Karpas-422 (cell line): ENCODE data around the gene GSK3A. TPM values are rescaled to one million over a fixed set of nuclear protein-coding genes. Genes with fewer than 3 reads are reported as not detected.

Experiments used
- DNase-seq: peaks from one replicate; pipeline ENCODE4 v3.0.0-alpha.2; 2015
- H2AFZ ChIP-seq: fragments of 200-600 bp; sonication (generic); 2 replicates; pipeline ENCODE4 v1.6.1; 2014; ENCODE audit warnings: antibody characterized with exemption, low read length, mixed read lengths
- H3K27ac ChIP-seq: fragments of 200-600 bp; sonication (generic); 2 replicates; pipeline ENCODE4 v1.5.1; 2014; ENCODE audit warnings: mild to moderate bottlenecking, low read length, moderate library complexity
- H3K27me3 ChIP-seq: fragments of 200-600 bp; sonication (generic); 2 replicates; pipeline ENCODE4 v1.6.1; 2014; ENCODE audit warnings: low read length, mixed read lengths
- H3K36me3 ChIP-seq: fragments of 200-600 bp; sonication (generic); 2 replicates; pipeline ENCODE4 v1.6.1; 2014; ENCODE audit warnings: low read length, mixed read lengths; ENCODE audit not compliant: insufficient read depth
- H3K4me1 ChIP-seq: fragments of 200-600 bp; sonication (generic); 2 replicates; pipeline ENCODE4 v1.6.1; 2014; ENCODE audit warnings: mild to moderate bottlenecking, low read length, mixed read lengths
- H3K4me2 ChIP-seq: fragments of 200-600 bp; sonication (generic); 2 replicates; pipeline ENCODE4 v1.6.1; 2014; ENCODE audit warnings: low read length, low read depth, mild to moderate bottlenecking; ENCODE audit not compliant: poor library complexity, severe bottlenecking
- H3K4me3 ChIP-seq: fragments of 200-600 bp; sonication (generic); 2 replicates; pipeline ENCODE4 v1.5.1; 2014; ENCODE audit warnings: mild to moderate bottlenecking, antibody characterized with exemption, low read length, mixed read lengths
- H3K79me2 ChIP-seq: fragments of 200-600 bp; sonication (generic); 2 replicates; pipeline ENCODE4 v1.6.1; 2014; ENCODE audit warnings: mild to moderate bottlenecking, low read length, mixed read lengths
- H3K9ac ChIP-seq: fragments of 200-600 bp; sonication (generic); 2 replicates; pipeline ENCODE4 v1.6.0; 2014; ENCODE audit warnings: low read length
- H3K9me2 ChIP-seq: fragments of 200-600 bp; sonication (generic), shearing (Covaris generic); replicated peaks from 2 replicates; pipeline ENCODE4 v1.6.0; 2014; ENCODE audit warnings: mild to moderate bottlenecking, low read length, moderate library complexity; ENCODE audit not compliant: insufficient read depth
- H3K9me3 ChIP-seq: fragments of 300-700, 200-600 bp; sonication (generic); 2 replicates; pipeline ENCODE4 v1.6.1; 2014; ENCODE audit warnings: low read length, mixed read lengths
- H4K20me1 ChIP-seq: fragments of 200-600 bp; sonication (generic); 2 replicates; pipeline ENCODE4 v1.6.1; 2014; ENCODE audit warnings: mild to moderate bottlenecking, antibody characterized with exemption, low read length, low read depth; ENCODE audit not compliant: insufficient read depth
- total RNA-seq: library from RNA; depleted of rRNA; stranded (reverse); fragments of >200 nt; shearing (Covaris generic); gene quantifications from 2 replicates; pipeline ENCODE4 v1.2.3, GENCODE V29; 2014; ENCODE audit warnings: low replicate concordance; rRNA removed

Gene GSK3A
- total RNA-seq, result 17.7 and 29.3 TPM in 2 replicates

DNA sequence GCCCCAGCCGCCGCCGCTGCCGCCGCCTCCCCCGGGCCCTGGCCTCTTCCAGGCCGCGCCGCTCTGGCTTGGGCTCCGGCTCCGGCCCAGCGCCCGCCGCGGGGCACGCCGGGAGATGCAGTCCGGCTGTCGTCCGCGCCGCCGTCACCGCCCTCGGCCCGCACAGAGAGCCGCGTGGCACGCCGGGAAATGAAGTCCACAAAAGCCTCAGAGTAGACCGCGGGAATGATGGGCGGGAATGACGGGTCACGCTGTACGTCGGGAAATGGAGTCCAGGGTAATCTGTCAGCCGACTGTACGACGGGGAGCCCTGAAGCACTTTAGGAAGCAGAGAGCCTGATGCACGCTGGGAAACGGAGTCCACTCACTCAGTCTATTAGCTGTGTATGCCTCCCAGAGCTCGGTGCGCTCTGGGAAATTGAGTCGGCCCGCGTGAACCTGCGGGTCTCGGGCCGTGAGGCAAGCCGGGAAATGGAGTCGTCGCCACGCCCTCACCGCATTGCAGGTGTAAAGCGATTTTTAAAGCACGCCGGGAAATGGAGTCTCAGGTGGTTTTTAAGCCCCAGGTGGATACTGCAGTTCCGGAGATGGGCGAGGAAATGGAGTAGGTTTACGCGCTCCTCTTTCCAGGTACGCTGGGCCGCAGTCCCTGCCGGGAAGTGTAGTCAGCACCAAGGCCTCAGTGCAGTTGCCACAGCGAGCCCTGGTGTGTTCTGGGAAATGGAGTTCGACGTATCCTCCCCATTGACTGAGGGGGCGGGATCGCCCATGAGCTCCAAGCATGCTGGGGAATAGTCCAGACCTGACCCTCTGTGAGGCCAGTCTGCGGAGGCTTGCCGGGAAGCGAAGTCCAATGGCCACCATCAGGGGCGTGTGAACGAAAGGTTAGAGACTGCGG lies at the start of gene GSK3A:
Gene GSK3A, minus strand, starts transcription at position 91 of the 898 bp plus-strand sequence. CDS start 137 bp downstream, outside the sequence.
- peak within 1 kb of the TSS; percentile 76 for H3K4me3 ChIP-seq
- peak within 1 kb of the TSS; percentile 77 for H3K9ac ChIP-seq
- peaks cover 10% of the 10 kb centered on the region; the same call in 1 of the 2 replicates for H3K36me3 ChIP-seq
- peak within 1 kb of the TSS; percentile 86 for H3K4me2 ChIP-seq
- H3K9me2 ChIP-seq, result no peaks in the 10 kb centered on the region
- peak; percentile 99 for DNase-seq
- H3K79me2 ChIP-seq, result peaks cover 36% of the 10 kb centered on the region
- no peak within 1 kb of the TSS for H2AFZ ChIP-seq
- peaks cover 10% of the 10 kb centered on the region; the same call in 1 of the 2 replicates for H4K20me1 ChIP-seq
- H3K9me3 ChIP-seq, result no peaks in the 10 kb centered on the region
- no peaks in the 10 kb centered on the region for H3K27me3 ChIP-seq
- peaks cover 37% of the 10 kb centered on the region for H3K4me1 ChIP-seq
- H3K27ac ChIP-seq, result peak within 1 kb of the TSS; percentile 92

- H3K4me2 ChIP-seq, result no peak overlapping the region
- no peak overlapping the region for H3K4me3 ChIP-seq
- H3K79me2 ChIP-seq, result no peaks in the 10 kb centered on the region
- H2AFZ ChIP-seq, result no peak overlapping the region
- H3K9me2 ChIP-seq, result no peaks in the 10 kb centered on the region
- no peak overlapping the region for H3K27ac ChIP-seq
- peaks cover 22% of the 10 kb centered on the region for H3K36me3 ChIP-seq
- H3K9me3 ChIP-seq, result no peaks in the 10 kb centered on the region
- H3K9ac ChIP-seq, result no peak overlapping the region
- H3K4me1 ChIP-seq, result peaks cover 14% of the 10 kb centered on the region
- H3K27me3 ChIP-seq, result no peaks in the 10 kb centered on the region
- DNase-seq, result no peak
- 0 out of 2 replicates have a peak, but pooled peaks cover 8% of the 10 kb centered on the region for H4K20me1 ChIP-seq
Measured at GRCh38 chr19:42291435-42291810, 49.0 kb upstream of the GSK3A start.

GRCh38 chr19:42290523-42291434 lies 48.4 kb upstream of the GSK3A start:
- Histone ChIP-seq H3K36me3 (peaks cover 22% of the 10 kb centered on the region), H3K9me2 (no peaks in the 10 kb centered on the region), H3K27ac (no peak overlapping the region), H3K4me1 (peaks cover 19% of the 10 kb centered on the region), H3K9ac (no peak overlapping the region), H3K27me3 (no peaks in the 10 kb centered on the region), H2AFZ (no peak overlapping the region), H4K20me1 (0 out of 2 replicates have a peak, but pooled peaks cover 12% of the 10 kb centered on the region), H3K4me3 (no peak overlapping the region), H3K9me3 (no peaks in the 10 kb centered on the region), H3K79me2 (peaks cover 5% of the 10 kb centered on the region), H3K4me2 (no peak overlapping the region)
- peak; percentile 84 for DNase-seq

DNA sequence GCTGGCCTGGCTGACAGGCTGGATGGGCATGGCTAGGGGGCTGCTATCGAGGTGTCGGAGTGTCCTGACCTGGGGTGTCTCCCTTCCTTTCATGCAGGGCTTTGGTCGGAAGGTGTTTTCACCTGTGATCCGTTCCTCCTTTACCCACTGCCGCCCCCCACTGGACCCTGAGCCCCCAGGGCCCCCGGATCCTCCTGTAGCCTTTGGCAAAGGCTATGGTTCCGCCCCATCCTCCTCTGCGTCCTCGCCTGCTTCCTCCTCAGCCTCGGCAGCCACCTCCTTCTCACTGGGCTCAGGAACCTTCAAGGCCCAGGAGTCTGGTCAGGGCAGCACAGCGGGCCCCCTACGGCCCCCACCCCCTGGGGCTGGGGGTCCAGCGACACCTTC lies 47.7 kb upstream of the GSK3A start:
- H3K27me3 ChIP-seq, result no peaks in the 10 kb centered on the region
- no peak overlapping the region for H2AFZ ChIP-seq
- DNase-seq, result no peak
- H3K36me3 ChIP-seq, result peaks cover 22% of the 10 kb centered on the region
- H3K9me3 ChIP-seq, result no peaks in the 10 kb centered on the region
- H3K79me2 ChIP-seq, result peaks cover 11% of the 10 kb centered on the region
- no peak overlapping the region for H3K4me3 ChIP-seq
- no peaks in the 10 kb centered on the region for H3K9me2 ChIP-seq
- no peak overlapping the region for H3K9ac ChIP-seq
- no peak overlapping the region for H3K27ac ChIP-seq
- H3K4me1 ChIP-seq, result peaks cover 19% of the 10 kb centered on the region
- H4K20me1 ChIP-seq, result peaks cover 15% of the 10 kb centered on the region; the same call in 1 of the 2 replicates
- no peak overlapping the region for H3K4me2 ChIP-seq

DNA sequence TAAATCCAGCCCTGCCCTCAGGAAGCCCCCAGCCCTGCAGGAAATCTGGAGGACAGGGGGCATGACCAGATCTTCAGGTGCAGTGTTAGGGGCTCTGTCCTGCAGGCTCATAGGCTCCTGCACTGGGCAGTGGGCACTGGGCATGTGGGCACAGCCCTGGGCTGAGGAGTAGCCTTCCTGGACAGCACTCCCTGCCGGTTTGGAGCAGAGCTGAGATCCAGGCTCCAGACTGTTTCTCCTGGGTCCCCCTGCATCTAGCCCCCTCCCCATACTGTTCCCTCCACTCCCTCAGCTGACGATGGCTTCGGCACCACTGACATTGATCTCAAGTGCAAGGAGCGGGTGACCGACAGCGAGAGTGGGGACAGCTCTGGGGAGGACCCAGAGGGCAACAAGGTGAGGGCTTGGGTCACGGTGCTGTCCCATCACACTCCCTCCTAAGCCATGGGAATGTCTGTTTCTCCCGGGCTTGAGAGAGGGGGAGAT lies 47.2 kb upstream of the GSK3A start:
- H3K4me3 ChIP-seq, result no peak overlapping the region
- H3K4me1 ChIP-seq, result peaks cover 22% of the 10 kb centered on the region
- H4K20me1 ChIP-seq, result peaks cover 15% of the 10 kb centered on the region; the same call in 1 of the 2 replicates
- no peak overlapping the region for H3K27ac ChIP-seq
- H2AFZ ChIP-seq, result no peak overlapping the region
- no peaks in the 10 kb centered on the region for H3K27me3 ChIP-seq
- no peak overlapping the region for H3K9ac ChIP-seq
- no peak for DNase-seq
- H3K9me2 ChIP-seq, result no peaks in the 10 kb centered on the region
- peaks cover 16% of the 10 kb centered on the region for H3K79me2 ChIP-seq
- peaks cover 22% of the 10 kb centered on the region for H3K36me3 ChIP-seq
- no peak overlapping the region for H3K4me2 ChIP-seq
- no peaks in the 10 kb centered on the region for H3K9me3 ChIP-seq

- no peaks in the 10 kb centered on the region for H3K27me3 ChIP-seq
- no peaks in the 10 kb centered on the region for H3K9me3 ChIP-seq
- H3K4me3 ChIP-seq, result no peak overlapping the region
- no peak overlapping the region for H2AFZ ChIP-seq
- H3K9ac ChIP-seq, result no peak overlapping the region
- DNase-seq, result no peak
- H3K4me1 ChIP-seq, result peaks cover 22% of the 10 kb centered on the region
- no peaks in the 10 kb centered on the region for H3K9me2 ChIP-seq
- peaks cover 15% of the 10 kb centered on the region; the same call in 1 of the 2 replicates for H4K20me1 ChIP-seq
- H3K4me2 ChIP-seq, result no peak overlapping the region
- no peak overlapping the region for H3K27ac ChIP-seq
- peaks cover 18% of the 10 kb centered on the region for H3K79me2 ChIP-seq
- H3K36me3 ChIP-seq, result peaks cover 22% of the 10 kb centered on the region
Measured at GRCh38 chr19:42288881-42289555, 46.6 kb upstream of the GSK3A start.

DNA sequence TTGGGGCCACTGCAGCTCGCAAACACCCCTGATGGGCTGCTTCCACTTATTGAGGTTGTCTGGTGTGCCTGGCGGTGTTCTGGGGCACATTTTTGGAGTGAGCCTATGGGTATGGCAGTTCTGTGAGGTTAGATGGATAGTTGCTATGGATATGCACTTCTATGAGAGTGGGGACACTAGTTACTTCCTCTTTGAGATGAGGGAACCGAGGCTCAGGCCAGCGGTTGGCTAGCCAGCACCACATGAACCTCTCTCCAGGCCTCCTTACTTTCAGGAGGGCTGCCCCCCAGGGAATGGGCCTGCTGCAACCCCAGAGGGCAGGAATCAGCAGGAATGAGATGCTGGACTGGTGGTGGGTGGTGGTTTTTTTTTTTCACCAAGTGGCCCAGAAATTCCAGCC lies 46.0 kb upstream of the GSK3A start:
- Histone ChIP-seq H3K27me3 (no peaks in the 10 kb centered on the region), H3K36me3 (peaks cover 22% of the 10 kb centered on the region; the same call in 1 of the 2 replicates), H2AFZ (no peak overlapping the region), H3K9me2 (no peaks in the 10 kb centered on the region), H3K4me1 (peaks cover 24% of the 10 kb centered on the region), H4K20me1 (peaks cover 15% of the 10 kb centered on the region; the same call in 1 of the 2 replicates), H3K4me3 (no peak overlapping the region), H3K4me2 (no peak overlapping the region), H3K27ac (no peak overlapping the region), H3K9ac (no peak overlapping the region), H3K79me2 (peaks cover 18% of the 10 kb centered on the region), H3K9me3 (no peaks in the 10 kb centered on the region)
- DNase-seq, result no peak
